ENCODE measurements around the gene NRIP1. TPM values are rescaled to one million over a fixed set of nuclear protein-coding genes. Genes with fewer than 3 reads are reported as not detected.
A peak's percentile ranks its signal among the peaks of the same experiment; 100 is the strongest.

The NRIP1 gene
- total RNA-seq, 4 donors from 2014 or later, result 21.5 to 30.7 (median 28.2) TPM

DNA sequence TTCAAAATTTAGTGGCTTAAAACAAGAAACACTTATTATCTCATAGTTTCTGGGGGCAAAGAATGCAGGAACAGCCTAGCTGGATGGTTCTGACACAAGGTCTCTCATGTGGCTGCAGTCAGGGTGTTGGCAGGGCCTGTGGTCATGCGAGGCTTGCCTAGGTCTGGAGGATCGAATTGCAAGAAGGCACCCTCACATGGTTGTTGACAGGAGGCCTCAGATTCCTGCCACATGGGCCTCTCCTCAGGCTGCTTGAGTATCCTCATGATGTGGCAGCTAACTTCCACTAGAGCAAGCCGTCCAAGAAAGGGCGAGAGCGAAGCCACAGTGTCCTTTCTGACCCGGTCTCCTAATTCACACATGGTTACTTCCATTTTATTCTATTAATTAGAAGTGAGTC, 6.2 kb upstream of the NRIP1 start:
- Histone ChIP-seq H3K4me3 (no peak overlapping the region), H3K9me3 (no peaks in the 10 kb centered on the region), H3K27ac (no peak overlapping the region), H3K27me3 (no peaks in the 10 kb centered on the region), H3K4me1 (peaks cover 0 to 8% (median 0%) of the 10 kb centered on the region in 3 donors), H3K36me3 (no peaks in the 10 kb centered on the region)
- ATAC-seq, result no peak
- no peak for TF ChIP-seq EP300 (IDR thresholded peaks at IDR 0.05)
- no peak for TF ChIP-seq POLR2AphosphoS5 (IDR thresholded peaks at IDR 0.05)
- TF ChIP-seq, protein P1, sequence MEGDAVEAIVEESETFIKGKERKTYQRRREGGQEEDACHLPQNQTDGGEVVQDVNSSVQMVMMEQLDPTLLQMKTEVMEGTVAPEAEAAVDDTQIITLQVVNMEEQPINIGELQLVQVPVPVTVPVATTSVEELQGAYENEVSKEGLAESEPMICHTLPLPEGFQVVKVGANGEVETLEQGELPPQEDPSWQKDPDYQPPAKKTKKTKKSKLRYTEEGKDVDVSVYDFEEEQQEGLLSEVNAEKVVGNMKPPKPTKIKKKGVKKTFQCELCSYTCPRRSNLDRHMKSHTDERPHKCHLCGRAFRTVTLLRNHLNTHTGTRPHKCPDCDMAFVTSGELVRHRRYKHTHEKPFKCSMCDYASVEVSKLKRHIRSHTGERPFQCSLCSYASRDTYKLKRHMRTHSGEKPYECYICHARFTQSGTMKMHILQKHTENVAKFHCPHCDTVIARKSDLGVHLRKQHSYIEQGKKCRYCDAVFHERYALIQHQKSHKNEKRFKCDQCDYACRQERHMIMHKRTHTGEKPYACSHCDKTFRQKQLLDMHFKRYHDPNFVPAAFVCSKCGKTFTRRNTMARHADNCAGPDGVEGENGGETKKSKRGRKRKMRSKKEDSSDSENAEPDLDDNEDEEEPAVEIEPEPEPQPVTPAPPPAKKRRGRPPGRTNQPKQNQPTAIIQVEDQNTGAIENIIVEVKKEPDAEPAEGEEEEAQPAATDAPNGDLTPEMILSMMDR (IDR thresholded peaks at IDR 0.05), result no peak
- TF ChIP-seq POLR2A (IDR thresholded peaks at IDR 0.05), result no peak
- WGBS, 2 donors (ENCODE audit: low coverage in 1 of 2), result 81% methylated on average over 6 of the region's 6 CpGs; no CpG with 5 or more reads in 1 of the 2 donors

DNA sequence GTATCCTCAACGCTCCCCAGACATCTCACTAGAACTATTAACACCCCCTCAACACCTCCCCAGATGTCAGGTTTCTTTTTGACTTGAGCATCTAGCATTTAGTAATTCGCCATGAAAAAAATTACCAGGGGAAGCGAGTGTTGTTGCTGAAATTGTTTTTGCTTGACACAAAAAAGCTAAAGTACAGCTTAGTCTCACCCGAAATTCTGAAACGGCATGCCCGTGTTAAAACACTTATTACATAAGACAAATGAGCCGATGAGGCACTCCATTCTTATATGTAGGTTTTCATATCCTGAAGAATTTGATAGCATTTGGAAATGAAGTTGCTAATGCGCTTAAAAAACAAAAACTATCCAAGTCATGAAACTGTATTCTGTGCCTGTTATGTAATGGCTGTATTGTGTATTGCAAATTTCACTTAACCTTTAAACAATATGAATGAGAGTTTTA, 1.3 kb upstream of the NRIP1 start:
- Histone ChIP-seq H3K9me3 (no peaks in the 10 kb centered on the region), H3K27me3 (no peaks in the 10 kb centered on the region), H3K4me1 (peaks cover 0 to 35% (median 11%) of the 10 kb centered on the region in 3 donors), H3K36me3 (no peaks in the 10 kb centered on the region), H3K27ac (peak overlapping the region; percentile 89 to 99 (median 96)), H3K4me3 (peak overlapping the region; percentile 67 to 89)
- 0 to 1% methylated on average over 7 to 8 of the region's 8 CpGs for WGBS, 2 donors (ENCODE audit: low coverage in 1 of 2)
- ATAC-seq, result no peak
- TF ChIP-seq, protein P1 (IDR thresholded peaks at IDR 0.05), result no peak
- TF ChIP-seq EP300 (IDR thresholded peaks at IDR 0.05) (no peak), POLR2A (IDR thresholded peaks at IDR 0.05) (no peak), POLR2AphosphoS5 (IDR thresholded peaks at IDR 0.05) (no peak)

DNA sequence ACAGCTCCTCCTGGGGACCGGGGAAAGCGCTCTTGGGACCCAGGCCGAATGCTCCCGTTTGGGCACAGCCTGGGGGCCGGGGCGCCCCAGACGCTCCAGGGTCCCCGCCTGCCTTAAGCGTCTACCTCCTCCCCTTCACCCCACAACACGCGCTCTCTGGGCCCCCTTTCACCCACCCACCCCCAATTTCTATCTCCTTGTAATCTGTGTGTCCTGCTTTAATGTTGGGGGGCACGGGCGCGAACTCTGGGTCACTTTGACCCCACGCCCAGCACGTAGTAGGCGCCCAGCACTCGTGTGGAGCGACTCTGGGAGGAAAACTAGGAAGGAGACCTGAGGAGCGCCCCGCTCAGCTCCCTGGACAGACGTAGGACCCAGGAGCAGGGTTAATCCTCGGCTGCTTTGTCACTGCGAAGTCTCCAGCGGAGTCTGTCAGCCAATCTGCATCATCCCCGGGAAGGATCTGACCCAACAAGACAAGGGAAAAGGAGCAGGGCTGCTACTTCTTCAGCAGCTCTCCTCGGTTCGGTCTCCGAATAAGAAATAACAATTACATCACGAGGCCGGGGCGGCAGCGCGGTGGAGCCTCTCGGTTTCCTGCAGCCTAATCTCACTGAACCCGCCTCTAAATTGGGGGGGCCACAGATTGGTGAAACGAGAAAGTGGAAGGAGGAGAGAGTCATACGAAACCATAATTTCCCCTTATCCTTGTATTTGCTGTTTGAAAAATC, 757 bp upstream of the NRIP1 start:
- Histone ChIP-seq H3K4me3 (peak overlapping the region; percentile 67 to 89), H3K27me3 (no peaks in the 10 kb centered on the region), H3K27ac (peak overlapping the region; percentile 89 to 99 (median 96)), H3K4me1 (peaks cover 0 to 41% (median 11%) of the 10 kb centered on the region in 3 donors), H3K36me3 (no peaks in the 10 kb centered on the region), H3K9me3 (no peaks in the 10 kb centered on the region)
- peak; percentile 72 for ATAC-seq
- TF ChIP-seq, protein P1 (IDR thresholded peaks at IDR 0.05), result peak in 1 of 4 experiments; percentile 20
- TF ChIP-seq POLR2AphosphoS5 (IDR thresholded peaks at IDR 0.05), result peak; percentile 75
- no peak for TF ChIP-seq EP300 (IDR thresholded peaks at IDR 0.05)
- peak; percentile 36 to 60 for TF ChIP-seq POLR2A (IDR thresholded peaks at IDR 0.05)
- WGBS, 2 donors (ENCODE audit: low coverage in 1 of 2), result 0 to 1% methylated on average over 14 to 15 of the region's 38 CpGs

DNA sequence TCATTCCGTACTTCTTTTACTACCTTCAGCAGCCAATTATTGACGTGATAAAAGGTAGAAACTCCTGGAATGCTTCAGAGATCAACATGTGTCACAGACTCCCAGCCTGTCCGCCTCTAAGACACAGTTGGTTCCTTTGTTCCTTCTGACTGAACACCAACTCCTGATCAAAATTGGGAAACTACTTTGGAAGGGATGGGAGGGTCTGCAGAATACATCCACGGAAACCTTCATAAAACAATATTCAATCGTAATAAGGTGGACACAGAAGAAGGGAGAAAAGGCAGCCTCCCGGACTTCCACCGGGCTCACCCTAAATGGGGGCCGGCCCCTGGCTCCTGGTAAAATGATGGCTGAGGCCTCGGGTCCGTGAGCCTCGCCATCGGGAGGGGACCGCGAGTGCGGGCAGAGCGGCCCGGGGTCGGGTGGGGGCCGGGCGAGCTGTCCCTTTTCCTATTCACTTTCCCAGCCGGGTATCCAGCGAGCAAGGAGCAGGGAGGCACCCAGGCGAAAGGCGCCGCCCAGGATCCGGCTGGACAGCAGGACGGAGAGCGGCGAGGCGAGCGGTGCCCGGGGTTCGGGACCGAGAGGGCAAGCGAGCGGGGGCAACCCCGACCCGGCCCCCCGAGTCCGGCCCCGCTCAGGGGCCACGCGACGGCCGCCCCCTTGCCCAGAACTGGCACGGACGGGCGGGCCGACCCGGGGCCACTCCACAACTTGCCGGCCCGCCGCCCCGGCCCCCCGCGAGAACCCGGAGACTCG, 805 bp downstream of the NRIP1 start:
- WGBS, 2 donors (ENCODE audit: low coverage in 1 of 2), result 0% methylated on average over 4 to 15 of the region's 58 CpGs
- peaks cover 0 to 56% (median 17%) of the 10 kb centered on the region in 3 donors for H3K4me1 ChIP-seq
- peak; percentile 26 for ATAC-seq
- H3K36me3 ChIP-seq, result no peaks in the 10 kb centered on the region
- no peaks in the 10 kb centered on the region for H3K27me3 ChIP-seq
- no peak for TF ChIP-seq POLR2AphosphoS5 (IDR thresholded peaks at IDR 0.05)
- no peak for TF ChIP-seq POLR2A (IDR thresholded peaks at IDR 0.05)
- TF ChIP-seq, protein P1 (IDR thresholded peaks at IDR 0.05), result no peak
- no peak for TF ChIP-seq EP300 (IDR thresholded peaks at IDR 0.05)
- H3K27ac ChIP-seq, result peak overlapping the region; percentile 80 to 99 (median 96)
- peak overlapping the region; percentile 67 to 89 for H3K4me3 ChIP-seq
- no peaks in the 10 kb centered on the region for H3K9me3 ChIP-seq

Data from gastroesophageal sphincter (tissue), 4 donors.